VCaP (cell line): ENCODE measurements around the gene MARVELD1.

Experiments used
- H3K27ac ChIP-seq: fragments of 450-650 bp; 2 replicates; pipeline ENCODE4 v1.5.1; 2017
- TF ChIP-seq, protein P1 (sequence below): fragments of 450-650 bp; conservative IDR thresholded peaks from 2 replicates; pipeline ENCODE4 v1.5.1; 2017; ENCODE audit warnings: mild to moderate bottlenecking, moderate library complexity

MARVELD1 gene

DNA sequence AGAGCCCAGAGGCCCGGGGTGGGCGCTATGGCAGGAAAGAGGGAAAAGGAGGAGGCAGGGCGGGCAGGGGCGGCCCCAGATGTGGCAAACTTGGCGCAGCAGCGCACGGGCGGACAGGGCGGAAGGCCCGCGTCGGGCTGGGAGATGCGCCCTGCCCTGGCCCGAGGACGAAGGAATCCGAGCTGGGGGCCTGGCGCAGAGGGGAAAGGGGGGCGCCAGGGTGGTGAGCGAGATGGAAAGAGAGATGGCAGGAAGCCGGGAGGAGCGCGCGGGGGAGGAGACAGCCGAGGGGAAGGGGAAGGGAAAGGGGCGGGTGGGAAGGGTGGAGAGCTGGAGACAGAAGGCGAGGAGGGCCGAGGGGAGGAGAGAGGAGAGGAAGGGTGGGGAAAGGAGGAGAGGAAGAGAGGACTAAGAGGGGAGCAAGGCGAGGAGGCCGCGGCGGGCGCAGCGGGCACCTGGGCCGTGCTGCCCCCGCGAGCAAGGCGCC, at the start of gene MARVELD1:
Gene MARVELD1 (plus strand): TSS at position 392 of the 487 bp plus-strand sequence. CDS start 147 bp downstream, outside the sequence.
- TF ChIP-seq, protein P1, sequence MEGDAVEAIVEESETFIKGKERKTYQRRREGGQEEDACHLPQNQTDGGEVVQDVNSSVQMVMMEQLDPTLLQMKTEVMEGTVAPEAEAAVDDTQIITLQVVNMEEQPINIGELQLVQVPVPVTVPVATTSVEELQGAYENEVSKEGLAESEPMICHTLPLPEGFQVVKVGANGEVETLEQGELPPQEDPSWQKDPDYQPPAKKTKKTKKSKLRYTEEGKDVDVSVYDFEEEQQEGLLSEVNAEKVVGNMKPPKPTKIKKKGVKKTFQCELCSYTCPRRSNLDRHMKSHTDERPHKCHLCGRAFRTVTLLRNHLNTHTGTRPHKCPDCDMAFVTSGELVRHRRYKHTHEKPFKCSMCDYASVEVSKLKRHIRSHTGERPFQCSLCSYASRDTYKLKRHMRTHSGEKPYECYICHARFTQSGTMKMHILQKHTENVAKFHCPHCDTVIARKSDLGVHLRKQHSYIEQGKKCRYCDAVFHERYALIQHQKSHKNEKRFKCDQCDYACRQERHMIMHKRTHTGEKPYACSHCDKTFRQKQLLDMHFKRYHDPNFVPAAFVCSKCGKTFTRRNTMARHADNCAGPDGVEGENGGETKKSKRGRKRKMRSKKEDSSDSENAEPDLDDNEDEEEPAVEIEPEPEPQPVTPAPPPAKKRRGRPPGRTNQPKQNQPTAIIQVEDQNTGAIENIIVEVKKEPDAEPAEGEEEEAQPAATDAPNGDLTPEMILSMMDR, result no peak
- peak within 1 kb of the TSS; percentile 94 for H3K27ac ChIP-seq

DNA sequence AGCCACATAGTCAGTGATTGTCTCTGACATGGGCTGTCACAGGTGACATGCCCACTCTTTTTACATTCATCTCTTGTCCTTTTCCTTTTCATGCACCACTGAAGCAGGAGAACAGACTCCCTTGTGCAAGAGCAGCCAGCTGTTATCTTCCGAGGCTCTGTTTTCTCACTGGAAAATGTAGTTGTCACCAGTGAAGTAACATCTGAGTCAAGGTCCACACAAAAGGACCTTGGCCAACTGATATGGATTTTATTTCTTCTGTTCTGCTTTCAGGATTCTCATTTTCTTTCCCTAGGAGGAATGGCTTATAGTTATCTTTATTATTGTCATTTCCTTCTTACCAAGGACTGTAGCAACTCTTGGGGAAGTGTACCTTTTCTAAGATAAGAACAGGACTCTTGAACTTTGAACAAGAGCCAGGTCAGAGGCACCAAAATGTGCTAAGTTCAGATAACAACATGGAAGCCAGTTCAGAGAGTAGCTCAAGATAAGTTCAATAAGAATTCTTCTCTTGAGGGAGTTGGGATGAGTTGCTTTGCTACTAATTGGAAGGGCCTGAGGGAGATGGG, 49.2 kb upstream of the MARVELD1 start:
- no peak overlapping the region for H3K27ac ChIP-seq

DNA sequence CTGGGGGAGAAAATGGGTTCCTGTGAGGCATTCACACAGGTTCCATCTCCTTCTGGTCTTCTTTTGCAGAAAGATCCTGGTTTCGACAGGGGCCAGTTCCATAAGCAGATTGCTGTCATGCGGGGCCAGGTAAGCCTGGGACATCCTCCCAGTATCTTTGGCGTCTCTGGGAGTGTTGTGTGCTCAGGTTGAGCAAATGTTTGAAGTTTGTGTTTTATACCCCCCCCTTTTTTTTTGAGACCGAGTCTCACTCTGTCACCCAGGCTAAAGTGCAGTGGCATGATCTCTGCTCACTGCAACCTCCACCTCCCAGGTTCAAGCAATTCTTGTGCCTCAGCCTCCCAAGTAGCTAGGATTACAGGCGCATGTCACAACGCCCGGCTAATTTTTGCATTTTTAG, 46.5 kb upstream of the MARVELD1 start:
- TF ChIP-seq, protein P1, result no peak
- H3K27ac ChIP-seq, result no peak overlapping the region

More for the DNA sequence above, 49.2 kb upstream of the MARVELD1 start:
- TF ChIP-seq, protein P1, result no peak

DNA sequence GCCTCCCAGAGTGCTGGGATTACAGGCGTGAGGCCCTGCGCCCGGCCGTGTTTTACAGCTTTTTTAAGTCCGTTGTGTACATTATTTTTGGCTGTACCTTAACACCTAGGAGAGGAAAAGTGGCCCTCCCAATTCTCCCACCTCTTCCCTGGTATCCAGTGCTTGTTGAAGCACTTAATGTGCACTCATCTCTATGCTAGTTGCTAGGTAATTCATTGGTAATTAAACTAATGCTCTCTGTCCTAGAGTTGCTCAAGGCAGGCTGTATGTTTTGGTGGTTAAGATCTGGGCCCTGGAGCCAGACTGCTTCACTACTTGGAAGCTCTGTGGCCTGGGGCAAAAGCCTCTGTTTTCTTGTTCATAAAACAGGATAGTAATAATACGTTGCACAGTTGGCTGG, 46.1 kb upstream of the MARVELD1 start:
- TF ChIP-seq, protein P1, result no peak
- no peak overlapping the region for H3K27ac ChIP-seq

DNA sequence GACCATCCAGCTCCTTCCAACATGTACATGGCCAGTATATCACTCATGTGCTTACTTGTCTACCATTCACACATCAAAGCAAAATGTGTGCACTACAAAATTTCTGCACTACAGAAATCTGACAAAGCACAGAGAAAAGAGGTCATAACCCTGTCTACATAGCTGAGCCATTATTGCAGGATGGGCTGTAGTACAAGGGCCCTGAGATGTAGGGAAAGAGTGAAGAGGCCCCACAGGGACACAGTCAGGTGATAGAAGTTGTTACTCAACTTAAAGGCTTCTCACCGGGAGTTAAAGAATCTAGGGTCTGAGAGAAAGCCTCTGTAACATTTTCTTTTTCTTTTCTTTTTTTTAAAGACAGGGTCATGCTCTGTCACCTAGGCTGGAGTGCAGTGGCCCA, 44.0 kb upstream of the MARVELD1 start:
- TF ChIP-seq, protein P1, result no peak
- H3K27ac ChIP-seq, result no peak overlapping the region

DNA sequence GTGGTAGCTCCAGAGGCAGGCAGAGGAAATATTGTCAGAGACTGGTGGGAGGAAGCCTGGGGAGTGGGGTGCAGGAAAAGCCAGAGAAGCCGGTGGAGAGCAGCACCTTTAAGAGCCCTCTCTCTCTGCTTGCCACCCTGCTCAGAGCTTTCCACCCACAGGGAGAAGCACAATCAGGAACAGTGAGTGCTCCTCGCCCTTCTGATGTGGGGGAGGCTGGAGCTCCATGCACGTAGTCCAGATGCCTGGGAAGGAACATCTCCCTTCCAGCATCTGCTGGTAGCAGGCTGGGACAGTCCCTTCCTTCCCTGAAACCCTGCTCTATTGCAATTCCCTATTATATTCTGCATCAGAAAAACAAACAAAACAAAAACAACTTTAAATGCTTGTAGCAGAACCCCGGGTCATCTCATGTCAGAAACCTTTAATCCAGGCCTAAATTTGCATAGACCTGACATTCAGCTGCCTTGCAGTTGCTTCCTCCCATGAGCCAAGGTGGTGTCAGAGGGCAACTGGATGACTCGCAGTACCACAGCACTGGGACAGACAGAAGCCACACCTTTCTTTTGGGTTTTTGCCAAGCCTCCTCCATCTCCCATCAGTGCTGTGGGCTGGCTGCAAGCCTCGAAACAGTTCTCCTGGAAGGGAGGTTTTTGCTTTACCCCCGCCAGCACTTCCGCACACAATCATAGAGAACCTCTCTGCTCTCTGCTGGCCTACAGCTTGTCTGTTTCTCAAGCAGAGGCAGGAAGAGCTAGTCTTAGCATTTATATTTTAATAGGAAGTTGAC, 39.6 kb upstream of the MARVELD1 start:
- TF ChIP-seq, protein P1, result no peak
- no peak overlapping the region for H3K27ac ChIP-seq

DNA sequence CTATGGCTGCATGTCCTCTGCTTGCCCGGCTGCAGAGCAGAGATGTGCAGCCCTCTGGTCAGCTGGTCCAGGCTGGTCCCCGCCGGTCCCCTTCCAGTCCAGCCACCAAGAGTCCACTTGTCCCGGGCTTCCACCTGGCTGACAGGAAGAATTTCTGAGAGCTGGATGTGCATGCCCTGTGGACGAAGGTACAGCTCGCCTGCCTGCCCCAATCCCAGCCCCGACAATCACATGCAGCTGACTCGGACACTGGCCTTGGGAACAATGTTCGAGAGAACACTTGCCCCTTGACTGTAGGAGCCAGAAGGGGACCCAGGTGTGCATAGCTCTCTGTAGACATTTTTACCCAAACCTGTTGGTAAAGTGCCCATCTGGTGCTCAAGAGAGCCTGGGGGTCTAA, 38.3 kb upstream of the MARVELD1 start:
- H3K27ac ChIP-seq, result no peak overlapping the region

More for the DNA sequence above, 38.3 kb upstream of the MARVELD1 start:
- TF ChIP-seq, protein P1, result no peak
